Skin epidermis (tissue), 12 donors: ENCODE results near the gene PTGR1.
"Not testable (repeated sequence)": the region's sequence is repeated elsewhere in the genome, so short reads cannot be mapped to it uniquely, and the experiment has no call there.

Experiments
- H3K27ac ChIP-seq, 21 experiments: fragments of 200-600 bp; sonication (generic) in 11 of 21; one replicate each; pipeline ENCODE4 v1.5.0; 2020; ENCODE audit warnings: mild to moderate bottlenecking in 3 of 21, inconsistent platforms in 2 of 21, moderate library complexity in 2 of 21
- H3K4me3 ChIP-seq, 7 experiments: fragments of 200-600 bp; sonication (generic) in 2 of 7; one replicate each; pipeline ENCODE4 v1.5.0; 2020; ENCODE audit warnings: inconsistent platforms in 2 of 7, mild to moderate bottlenecking in 2 of 7, moderate library complexity in 1 of 7

Gene PTGR1

GRCh38 chr9:111617349-111617748 lies 17.9 kb upstream of the PTGR1 start:
- H3K27ac ChIP-seq, H3K4me3 ChIP-seq: not testable (repeated sequence)

DNA sequence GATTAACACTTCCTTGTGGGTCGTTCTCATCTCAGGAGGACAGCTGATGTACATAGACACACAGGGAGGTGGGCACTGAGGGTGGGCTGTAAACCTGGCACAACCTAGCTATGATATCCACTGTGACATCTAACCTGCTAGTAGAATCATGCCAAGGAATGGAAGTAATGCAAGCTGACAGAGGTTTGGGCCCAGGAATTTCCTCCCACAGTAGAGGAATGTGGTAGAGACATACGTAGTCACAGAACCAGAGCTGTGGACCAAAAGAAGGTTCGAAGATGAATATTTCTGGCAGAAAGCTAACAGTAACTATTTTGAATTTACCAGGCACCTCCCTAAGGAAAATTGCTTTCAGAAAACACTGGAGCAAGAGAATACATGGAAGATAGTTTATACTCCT lies 16.5 kb upstream of the PTGR1 start:
- Histone ChIP-seq H3K27ac (no peak overlapping the region), H3K4me3 (no peak overlapping the region)

- H3K4me3 ChIP-seq, result no peak overlapping the region
- no peak overlapping the region for H3K27ac ChIP-seq
Observed at GRCh38 chr9:111613436-111614040, 14.1 kb upstream of the PTGR1 start.

GRCh38 chr9:111610845-111611244 lies 11.4 kb upstream of the PTGR1 start:
- Histone ChIP-seq H3K4me3 (no peak overlapping the region), H3K27ac (peak overlapping the region in 3 of 21 experiments; percentile 9 to 61 (median 26))

DNA sequence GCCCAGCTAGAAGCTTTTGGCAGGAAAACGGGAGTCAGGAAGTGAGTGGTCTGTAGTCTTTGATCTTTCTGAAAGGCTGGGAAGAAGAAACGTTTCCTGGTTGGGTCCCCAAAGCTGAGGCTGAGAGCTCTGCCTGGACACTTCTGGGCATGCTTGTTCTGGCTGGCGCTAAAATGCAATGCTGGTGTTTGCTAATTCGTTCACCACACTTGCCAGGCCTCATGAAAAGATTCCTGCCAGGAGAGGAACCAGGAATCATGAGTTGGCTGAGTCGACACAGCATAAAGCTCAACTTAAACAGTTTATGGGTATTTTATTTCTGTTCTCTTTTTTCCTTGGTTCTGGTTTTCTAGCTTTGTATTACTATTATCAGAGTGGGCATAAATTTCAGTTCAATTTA lies 10.7 kb upstream of the PTGR1 start:
- Histone ChIP-seq H3K27ac (peak overlapping the region in 6 of 21 experiments; percentile 8 to 61 (median 31)), H3K4me3 (no peak overlapping the region)

DNA sequence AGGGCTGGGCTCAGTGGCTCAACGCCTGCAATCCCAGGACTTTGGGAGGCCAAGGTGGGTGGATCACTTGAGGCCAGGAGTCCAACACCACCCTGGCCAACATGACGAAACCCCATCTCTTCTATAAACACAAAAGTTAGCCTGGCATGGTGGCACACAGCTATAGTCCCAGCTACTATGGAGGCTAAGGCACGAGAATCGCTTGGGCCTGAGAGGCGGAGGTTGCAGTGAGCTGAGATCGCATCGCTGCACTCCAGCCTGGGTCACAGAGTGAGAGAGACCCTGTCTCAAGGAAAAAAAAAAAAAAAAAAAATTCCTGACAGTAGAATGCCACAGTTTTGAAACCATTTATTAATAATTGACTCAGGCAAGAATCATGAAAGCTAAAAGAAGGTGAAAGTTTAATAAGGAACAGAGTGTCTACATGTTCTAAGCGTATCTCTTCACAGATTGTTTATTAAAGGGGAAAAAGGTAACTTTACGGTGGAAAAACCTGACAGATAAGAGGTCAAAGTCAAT lies 5.7 kb upstream of the PTGR1 start:
- Histone ChIP-seq H3K4me3 (no peak overlapping the region), H3K27ac (no peak overlapping the region)

- H3K4me3 ChIP-seq, result no peak overlapping the region
- H3K27ac ChIP-seq, result no peak overlapping the region
Observed at GRCh38 chr9:111604054-111604615, 4.7 kb upstream of the PTGR1 start.

DNA sequence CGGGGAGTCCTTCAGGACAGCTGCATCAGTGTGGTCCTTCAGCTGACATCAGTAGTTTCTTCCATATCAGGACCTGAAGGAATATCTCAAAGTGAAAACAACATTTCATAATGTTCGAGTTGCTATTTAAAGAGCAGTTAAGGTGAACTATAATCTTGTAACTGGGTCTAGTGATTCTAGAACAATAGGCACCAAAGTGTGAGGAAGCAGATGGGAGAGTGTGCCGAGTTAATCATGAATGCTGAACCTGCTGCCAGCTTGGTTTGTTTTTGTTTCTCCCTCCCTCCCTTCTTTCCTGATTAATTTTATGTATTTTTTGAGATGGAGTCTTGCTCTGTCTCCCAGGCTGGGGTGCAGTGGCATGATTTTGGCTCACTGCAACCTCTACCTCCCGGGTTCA lies 3.6 kb upstream of the PTGR1 start:
- Histone ChIP-seq H3K4me3 (no peak overlapping the region), H3K27ac (no peak overlapping the region)

DNA sequence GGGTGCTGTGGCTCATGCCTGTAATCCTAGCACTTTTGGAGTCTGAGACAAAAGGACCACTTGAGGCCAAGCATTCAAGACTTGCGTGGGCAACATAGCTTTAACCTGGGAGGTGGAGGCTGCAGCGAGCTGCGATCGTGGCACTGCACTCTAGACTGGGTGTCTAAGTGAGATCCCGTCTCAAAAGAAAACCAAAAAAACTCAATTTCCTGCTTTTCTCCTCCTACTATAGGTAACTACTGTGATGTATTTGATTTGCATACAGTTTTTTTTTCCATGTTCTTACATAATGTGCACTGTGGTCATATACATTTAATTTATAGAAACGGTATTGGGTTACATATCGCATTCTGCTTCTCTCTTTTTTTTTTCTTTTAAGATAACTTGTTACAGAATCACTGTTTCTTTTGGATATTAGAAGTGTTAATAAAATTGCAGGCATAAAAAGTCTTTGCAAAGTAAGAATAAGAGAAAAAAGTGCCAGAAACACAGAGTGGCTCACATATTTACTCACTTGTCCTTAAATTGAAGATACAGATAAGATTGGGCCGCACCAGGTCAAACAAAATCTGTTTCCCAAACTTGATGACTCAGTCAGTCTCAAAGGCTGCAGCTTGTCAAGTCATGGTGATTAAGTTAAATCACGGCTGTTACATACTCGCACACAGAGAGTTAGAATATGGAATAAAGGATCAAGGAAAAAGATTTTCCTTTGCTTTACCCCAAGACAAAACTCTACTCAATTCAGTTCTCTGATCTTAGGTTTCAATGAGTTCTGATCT lies 2.0 kb upstream of the PTGR1 start:
- no peak overlapping the region for H3K27ac ChIP-seq

DNA sequence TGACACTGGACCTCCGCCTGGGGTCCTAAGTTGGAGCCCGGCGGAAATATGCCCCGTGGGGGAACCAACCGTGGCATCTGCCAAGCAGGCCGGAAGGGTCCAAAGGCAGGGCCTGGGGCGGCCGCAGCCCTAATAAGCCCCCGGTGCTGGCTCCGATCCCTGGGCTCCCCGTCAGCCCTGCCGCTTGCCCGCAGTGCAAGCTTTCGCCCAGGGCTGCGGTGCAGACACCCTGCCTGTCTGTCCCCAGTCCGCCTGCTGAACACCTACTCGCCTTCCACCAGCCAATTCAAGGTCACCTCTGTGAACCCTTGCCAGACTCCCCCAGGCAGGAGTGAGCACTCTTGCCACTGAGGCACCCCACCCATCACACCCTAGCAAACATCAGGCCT lies 502 bp upstream of the PTGR1 start:
- H3K4me3 ChIP-seq, result peak overlapping the region; percentile 43 to 84 (median 61)
- peak overlapping the region in 20 of 21 experiments; percentile 63 to 92 (median 82) for H3K27ac ChIP-seq

More for the DNA sequence above, 2.0 kb upstream of the PTGR1 start:
- no peak overlapping the region for H3K4me3 ChIP-seq

- Histone ChIP-seq H3K27ac (peak overlapping the region; percentile 26 to 92 (median 82)), H3K4me3 (peak overlapping the region; percentile 43 to 84 (median 61))
Observed at GRCh38 chr9:111598733-111599091, 735 bp downstream of the PTGR1 start.

- Histone ChIP-seq H3K4me3 (peak overlapping the region; percentile 43 to 84 (median 61)), H3K27ac (peak overlapping the region in 18 of 21 experiments; percentile 47 to 92 (median 82))
Observed at GRCh38 chr9:111597852-111598732, 1.4 kb downstream of the PTGR1 start.

DNA sequence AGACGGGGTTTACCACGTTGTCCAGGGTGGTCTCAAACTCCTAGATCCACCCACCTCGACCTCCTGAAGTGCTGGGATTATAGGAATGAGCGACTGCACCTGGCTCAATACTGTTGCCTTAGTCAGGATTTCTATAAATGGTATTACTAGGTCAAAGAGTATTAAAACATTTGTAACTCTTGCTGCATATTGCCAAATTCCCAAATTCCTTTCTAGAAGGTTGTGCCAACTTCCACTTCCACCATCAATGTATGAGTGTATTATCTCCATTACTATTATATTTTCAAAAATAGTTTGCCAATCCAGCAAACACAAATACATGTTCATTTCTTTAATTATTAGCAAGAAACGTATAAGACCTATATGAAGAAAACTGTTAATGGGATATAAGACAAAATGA lies 10.6 kb downstream of the PTGR1 start:
- no peak overlapping the region for H3K27ac ChIP-seq
- no peak overlapping the region for H3K4me3 ChIP-seq

- H3K27ac ChIP-seq, result no peak overlapping the region
- H3K4me3 ChIP-seq, result no peak overlapping the region
Observed at GRCh38 chr9:111586378-111586777, 13.1 kb downstream of the PTGR1 start.

DNA sequence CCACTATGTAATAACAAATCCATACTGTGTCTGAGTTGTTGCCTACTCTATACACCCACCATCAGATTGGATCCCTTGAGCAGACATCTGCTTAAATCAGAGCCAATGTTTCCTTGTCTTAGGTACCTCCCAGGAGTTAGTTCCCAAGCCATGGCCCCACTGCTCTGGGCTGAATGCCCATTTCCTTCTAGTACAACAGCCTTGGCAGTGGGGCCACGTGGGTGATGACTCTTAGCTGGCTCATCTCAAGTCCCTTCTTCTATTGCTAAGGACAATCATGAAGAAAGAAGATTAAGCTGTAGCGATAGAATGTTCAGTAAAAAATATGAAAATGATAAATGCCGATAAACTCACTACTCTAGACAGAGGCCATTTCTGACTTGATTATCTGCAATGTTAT lies 16.6 kb downstream of the PTGR1 start:
- Histone ChIP-seq H3K4me3 (no peak overlapping the region), H3K27ac (no peak overlapping the region)

DNA sequence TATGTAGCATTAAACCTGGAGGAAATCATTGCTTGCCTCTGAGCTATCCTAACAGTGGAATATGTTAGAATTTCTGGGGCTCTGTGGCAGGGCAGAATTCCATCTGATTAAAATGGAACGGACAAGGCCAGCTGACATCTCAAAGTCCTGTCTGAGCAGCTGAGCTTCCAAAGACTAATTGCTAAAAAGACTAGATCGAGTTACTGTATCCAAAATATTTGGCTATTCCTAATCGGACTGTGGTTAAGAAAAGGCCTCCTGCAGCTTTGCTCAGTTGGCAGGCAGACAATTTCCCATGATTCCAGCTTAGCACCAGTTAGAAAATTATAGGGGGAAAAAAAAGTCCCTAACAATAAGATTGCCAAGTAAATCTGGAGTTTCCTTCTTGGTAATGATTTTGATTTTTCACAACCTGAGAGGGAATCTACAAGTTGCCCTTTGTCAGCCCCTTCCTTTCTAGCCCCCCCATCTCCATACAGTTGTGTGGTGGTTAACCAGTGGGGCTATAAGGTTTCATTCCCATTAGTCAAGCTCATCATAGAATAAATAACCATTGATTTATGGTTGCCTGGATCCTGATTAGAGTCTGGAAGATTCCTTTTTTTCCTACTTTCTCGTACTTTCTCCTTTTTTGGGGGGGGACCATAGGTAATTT lies 26.4 kb downstream of the PTGR1 start:
- Histone ChIP-seq H3K4me3 (no peak overlapping the region), H3K27ac (no peak overlapping the region)

DNA sequence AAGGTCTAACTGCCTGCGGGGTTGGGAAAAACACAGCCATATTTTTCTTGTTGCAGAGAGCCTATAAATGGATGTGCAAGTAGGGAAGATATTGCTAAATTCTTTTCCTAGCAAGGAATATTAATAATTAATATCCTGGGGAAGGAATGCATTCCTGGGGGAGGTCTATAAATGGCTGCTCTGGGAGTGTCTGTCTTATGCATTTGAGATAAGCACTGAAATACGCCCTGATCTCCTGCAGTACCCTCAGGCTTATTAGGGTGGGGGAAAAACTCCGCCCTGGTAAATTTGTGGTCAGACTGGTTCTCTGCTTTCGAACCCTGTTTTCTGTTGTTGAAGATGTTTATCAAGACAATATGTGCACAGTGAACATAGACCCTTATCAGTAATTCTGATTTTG lies 31.3 kb downstream of the PTGR1 start:
- H3K4me3 ChIP-seq, H3K27ac ChIP-seq: not testable (repeated sequence)

GRCh38 chr9:111566234-111566633 lies 33.2 kb downstream of the PTGR1 start:
- Histone ChIP-seq H3K4me3 (no peak overlapping the region), H3K27ac (no peak overlapping the region)

GRCh38 chr9:111561165-111561719 lies 38.2 kb downstream of the PTGR1 start:
- Histone ChIP-seq H3K4me3 (no peak overlapping the region), H3K27ac (no peak overlapping the region)
